Measurements from ENCODE around the gene TNK1. TPM values are rescaled to one million over a fixed set of nuclear protein-coding genes. Genes with fewer than 3 reads are reported as not detected.

The TNK1 gene
- total and polyA plus RNA-seq, 2 donors (not counting 1 experiment from before 2014, with no cell fraction given) = 11.7 to 23.7 TPM

GRCh38 chr17:7413346-7413985, 32.6 kb downstream of the TNK1 start:
- H3K4me1 Mint-ChIP-seq = peaks cover 2% of the 10 kb centered on the region
- Histone ChIP-seq H3K9ac (ENCODE audit: low read length) (no peak overlapping the region), H3K36me3 (replicated peaks in 1 of 2; ENCODE audit: control extremely low read depth in 1 of 2, control insufficient read depth in 1 of 2, extremely low read depth in 1 of 2, insufficient read depth in 2 of 2, low read length in 1 of 2) (no peaks in the 10 kb centered on the region), H3K4me2 (replicated peaks; ENCODE audit: low read depth, low read length, poor library complexity, severe bottlenecking) (no peak overlapping the region), H3K27ac (ENCODE audit: low read length in 2 of 2) (no peak overlapping the region), H3K4me3 (ENCODE audit: control extremely low read depth in 1 of 5, extremely low read depth in 1 of 5, insufficient read depth in 1 of 5, low read depth in 2 of 5, low read length in 4 of 5) (no peak overlapping the region), H3K9me3 (ENCODE audit: control extremely low read depth in 1 of 3, control insufficient read depth in 2 of 3, insufficient read depth in 1 of 3, low read length in 2 of 3) (no peaks in the 10 kb centered on the region), H3K79me2 (ENCODE audit: control insufficient read depth, insufficient read depth, low read length) (no peaks in the 10 kb centered on the region), H3K4me1 (ENCODE audit: control insufficient read depth in 2 of 2, insufficient read depth in 2 of 2, low read length in 2 of 2) (peaks cover 0 to 4% of the 10 kb centered on the region in 2 donors), H3K27me3 (replicated peaks in 1 of 4; ENCODE audit: control extremely low read depth in 1 of 4, control insufficient read depth in 3 of 4, insufficient read depth in 4 of 4, low read length in 3 of 4) (peaks cover 0 to 13% (median 0%) of the 10 kb centered on the region in 4 experiments), H2AFZ (ENCODE audit: insufficient read depth, low read depth, low read length, poor library complexity, severe bottlenecking) (no peak overlapping the region), H4K20me1 (ENCODE audit: control insufficient read depth, insufficient read depth, low read length, poor library complexity, severe bottlenecking) (no peaks in the 10 kb centered on the region)
- no peak for TF ChIP-seq CTCF (IDR thresholded peaks at IDR 0.05)
- no peak for TF ChIP-seq EZH2 (IDR thresholded peaks at IDR 0.05; ENCODE audit: borderline replicate concordance, insufficient read depth, low read depth, low read length, poor library complexity, severe bottlenecking)
- ATAC-seq (ENCODE audit: low read depth) (no peak), DNase-seq (no peak)
- H3K27me3 Mint-ChIP-seq = peaks cover 22% of the 10 kb centered on the region
- ChIA-PET CTCF (no interaction called here), POLR2A (interaction anchor here (0.7 kb wide), 2 partner anchors 10 kb away, joined by 3 read pairs; no protein-coding TSS in a partner anchor)
- H3K4me3 Mint-ChIP-seq = no peak overlapping the region
- intact Hi-C loops (cut with micrococcal nuclease) = no loop called here
- no peaks in the 10 kb centered on the region for H3K9me3 Mint-ChIP-seq (ENCODE audit: insufficient read depth)
- 80% methylated on average over 4 of the region's 6 CpGs for WGBS (ENCODE audit: insufficient coverage)
- no peak overlapping the region for H3K27ac Mint-ChIP-seq

- DNase-seq = no peak
- Histone ChIP-seq H3K79me2 (ENCODE audit: control insufficient read depth, insufficient read depth, low read length) (no peaks in the 10 kb centered on the region), H3K4me1 (ENCODE audit: control insufficient read depth in 2 of 2, insufficient read depth in 2 of 2, low read length in 2 of 2) (no peaks in the 10 kb centered on the region), H3K27me3 (replicated peaks in 1 of 4; ENCODE audit: control extremely low read depth in 1 of 4, control insufficient read depth in 3 of 4, insufficient read depth in 4 of 4, low read length in 3 of 4) (peaks cover 0 to 2% (median 0%) of the 10 kb centered on the region in 4 experiments), H3K4me2 (replicated peaks; ENCODE audit: low read depth, low read length, poor library complexity, severe bottlenecking) (no peak overlapping the region), H3K4me3 (ENCODE audit: control extremely low read depth in 1 of 5, extremely low read depth in 1 of 5, insufficient read depth in 1 of 5, low read depth in 2 of 5, low read length in 4 of 5) (no peak overlapping the region), H3K9ac (ENCODE audit: low read length) (no peak overlapping the region), H3K36me3 (replicated peaks in 1 of 2; ENCODE audit: control extremely low read depth in 1 of 2, control insufficient read depth in 1 of 2, extremely low read depth in 1 of 2, insufficient read depth in 2 of 2, low read length in 1 of 2) (no peaks in the 10 kb centered on the region), H3K9me3 (ENCODE audit: control extremely low read depth in 1 of 3, control insufficient read depth in 2 of 3, insufficient read depth in 1 of 3, low read length in 2 of 3) (no peaks in the 10 kb centered on the region), H4K20me1 (ENCODE audit: control insufficient read depth, insufficient read depth, low read length, poor library complexity, severe bottlenecking) (no peaks in the 10 kb centered on the region), H2AFZ (ENCODE audit: insufficient read depth, low read depth, low read length, poor library complexity, severe bottlenecking) (no peak overlapping the region), H3K27ac (ENCODE audit: low read length in 2 of 2) (no peak overlapping the region)
- 90% methylated on average over 14 of the region's 14 CpGs for WGBS (ENCODE audit: insufficient coverage)
- ChIA-PET POLR2A (no interaction called here), CTCF (no interaction called here)
- peaks cover 17% of the 10 kb centered on the region for H3K27me3 Mint-ChIP-seq
- no peaks in the 10 kb centered on the region for H3K4me1 Mint-ChIP-seq
- H3K4me3 Mint-ChIP-seq = no peak overlapping the region
- no peak overlapping the region for H3K27ac Mint-ChIP-seq
- TF ChIP-seq CTCF (IDR thresholded peaks at IDR 0.05) (no peak), EZH2 (IDR thresholded peaks at IDR 0.05; ENCODE audit: borderline replicate concordance, insufficient read depth, low read depth, low read length, poor library complexity, severe bottlenecking) (no peak)
- no peaks in the 10 kb centered on the region for H3K9me3 Mint-ChIP-seq (ENCODE audit: insufficient read depth)
- intact Hi-C loops (cut with micrococcal nuclease) = no loop called here
- no peak for ATAC-seq (ENCODE audit: low read depth)
Measured at GRCh38 chr17:7414837-7415236, 33.9 kb downstream of the TNK1 start.

Measured in B cell (primary cell).